Activated T-helper 1 cell treated with anti-CD3 and anti-CD28 coated beads, Interleukin-2, amount 50 U/mL, for 16 hours (primary cell): ENCODE measurements around the gene GUCA1C.

ENCODE experiments used
- DNase-seq, 2 donors: peaks; one replicate each; pipeline ENCODE4 v3.0.0-alpha.2; 2020; ENCODE audit warnings: low read depth in 1 of 2, low spot score in 1 of 2

The GUCA1C gene

GRCh38 chr3:108914774-108915641, 38.7 kb downstream of the GUCA1C start:
- peak; percentile 25 to 27 for DNase-seq

DNA sequence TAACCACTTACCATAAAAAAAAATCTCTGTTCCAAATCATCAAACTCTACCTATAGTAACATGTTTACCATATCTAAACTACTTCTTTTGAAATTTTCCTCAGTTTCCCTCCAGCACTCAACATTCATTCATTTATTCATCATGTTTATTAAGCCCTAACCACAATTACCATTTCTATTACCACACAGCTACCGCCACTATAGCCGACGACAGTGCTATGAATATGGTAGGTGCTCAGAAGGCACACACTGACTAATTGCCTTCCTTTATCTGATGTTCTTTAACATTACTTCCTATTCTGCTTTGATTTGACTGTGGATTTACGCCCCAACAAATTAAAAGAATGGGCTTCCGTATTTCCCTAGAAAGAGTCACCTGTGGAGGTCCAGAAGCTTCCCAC, 43.9 kb downstream of the GUCA1C start:
- no peak for DNase-seq

DNA sequence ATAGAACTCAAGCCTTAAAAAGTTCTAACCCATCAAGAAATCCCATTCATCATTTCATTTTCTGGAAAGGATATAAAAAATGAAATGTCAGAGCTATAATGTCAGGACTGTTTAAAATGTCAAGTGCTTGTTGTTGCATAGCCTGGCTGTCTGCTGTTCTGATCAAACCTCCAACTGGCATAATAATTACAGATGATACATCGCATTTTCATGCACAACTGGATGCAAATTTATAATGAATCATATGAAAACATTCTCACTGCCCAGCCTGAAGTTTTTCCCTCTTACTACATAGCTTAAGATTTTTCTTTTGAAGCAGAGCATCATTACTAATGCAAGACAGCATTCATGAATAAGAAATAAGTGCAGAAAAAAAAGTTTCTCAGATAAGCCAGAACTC, 46.5 kb downstream of the GUCA1C start:
- DNase-seq = no peak

GRCh38 chr3:108899530-108899929, 54.1 kb downstream of the GUCA1C start:
- no peak for DNase-seq

GRCh38 chr3:108897883-108898282, 55.8 kb downstream of the GUCA1C start:
- no peak for DNase-seq

GRCh38 chr3:108894981-108895380, 58.7 kb downstream of the GUCA1C start:
- DNase-seq = no peak

GRCh38 chr3:108891833-108892232, 61.8 kb downstream of the GUCA1C start:
- DNase-seq = no peak

DNA sequence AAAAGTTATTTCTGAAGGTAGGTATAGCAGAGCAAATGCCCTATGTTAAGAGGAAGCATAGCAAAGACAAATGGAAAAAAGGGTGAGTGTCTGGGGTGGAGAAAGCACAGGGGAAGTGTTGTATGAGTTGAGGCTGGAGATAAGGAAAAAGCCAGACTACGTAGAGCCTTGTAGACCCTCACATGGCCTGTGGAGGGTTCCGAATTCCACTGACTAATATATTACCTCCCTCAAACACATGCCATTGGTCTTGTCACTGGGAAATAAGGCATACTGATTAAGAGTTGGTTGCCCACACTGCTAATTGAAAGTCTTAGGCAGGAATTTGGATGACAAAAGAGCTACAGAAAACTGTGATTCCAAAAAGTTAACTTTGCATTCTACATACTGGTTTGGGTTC, 65.9 kb downstream of the GUCA1C start:
- no peak for DNase-seq

DNA sequence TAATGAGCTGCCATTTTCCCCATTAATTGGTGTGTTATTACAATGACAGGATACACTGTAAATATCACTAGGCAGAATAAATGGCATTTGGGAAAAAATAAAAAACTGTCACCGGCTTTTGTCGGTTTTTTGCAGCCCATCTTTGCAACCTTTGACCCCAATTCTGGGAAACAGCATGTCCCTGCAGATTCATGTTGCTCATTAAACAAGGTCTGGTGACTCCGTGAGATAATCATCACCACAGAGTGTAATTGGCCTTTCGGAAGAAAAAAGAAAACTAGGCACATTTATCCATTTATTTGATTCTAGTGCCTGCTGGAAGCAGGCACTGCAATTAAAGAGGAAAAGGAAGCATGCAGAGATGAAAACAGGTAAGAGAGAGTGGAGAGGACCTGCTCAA, 66.6 kb downstream of the GUCA1C start:
- DNase-seq = no peak

GRCh38 chr3:108883373-108883772, 70.3 kb downstream of the GUCA1C start:
- no peak for DNase-seq

GRCh38 chr3:108882762-108883161, 70.9 kb downstream of the GUCA1C start:
- DNase-seq = no peak

DNA sequence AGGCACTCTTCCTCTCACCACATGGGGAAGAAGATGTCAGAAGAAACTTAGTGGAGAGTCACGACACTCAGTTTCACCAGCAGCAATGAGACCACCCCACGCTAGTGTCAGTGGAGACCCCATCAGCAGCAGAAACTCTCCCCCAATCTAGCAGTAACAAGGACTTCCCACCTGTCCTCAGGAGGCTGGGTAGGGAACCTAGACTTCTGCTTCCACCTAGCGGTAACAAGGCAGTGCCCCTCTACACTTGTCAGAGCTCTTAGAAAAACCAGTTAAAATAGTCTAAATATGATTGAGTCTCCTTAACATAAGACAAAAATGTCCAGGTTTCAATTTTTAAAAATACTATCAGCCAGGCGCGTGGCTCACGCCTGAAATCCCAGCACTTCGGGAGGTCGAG, 73.8 kb downstream of the GUCA1C start:
- no peak for DNase-seq

DNA sequence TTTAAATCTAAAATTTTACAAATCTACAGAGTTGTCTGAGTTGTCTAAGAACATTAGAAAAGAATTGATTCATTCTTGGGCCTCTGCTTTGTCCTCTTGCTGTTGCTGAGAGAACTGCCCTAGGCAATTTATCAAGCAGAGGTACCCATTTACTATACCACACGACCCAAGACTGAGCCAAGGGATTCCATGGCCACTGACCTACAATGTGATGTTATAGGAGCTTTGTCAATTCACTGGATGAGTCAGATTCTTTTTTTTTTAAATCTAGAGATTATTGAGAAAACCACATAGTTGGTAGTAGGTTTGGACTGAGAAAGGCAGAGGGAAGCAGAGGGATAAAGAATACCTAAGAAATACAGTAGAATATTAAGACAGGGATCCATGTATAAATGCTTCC, 75.8 kb downstream of the GUCA1C start:
- DNase-seq = no peak

DNA sequence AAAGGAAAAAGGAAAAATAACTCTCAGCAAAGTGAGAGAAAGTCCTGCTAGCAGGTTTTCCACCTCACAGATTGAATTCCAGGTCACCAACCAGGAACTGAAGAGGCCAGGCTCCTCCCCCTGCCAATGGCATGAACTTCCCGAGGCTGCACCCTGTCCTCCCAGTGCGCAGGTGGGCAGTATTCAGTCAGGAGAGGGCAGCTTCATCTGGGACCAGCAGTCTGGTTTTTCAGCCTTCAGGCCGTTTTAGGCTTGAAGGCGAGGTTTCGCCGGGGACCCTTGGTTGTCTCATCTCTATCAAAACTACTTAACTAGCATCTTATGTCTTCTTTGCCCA, 89.9 kb downstream of the GUCA1C start:
- DNase-seq = no peak

DNA sequence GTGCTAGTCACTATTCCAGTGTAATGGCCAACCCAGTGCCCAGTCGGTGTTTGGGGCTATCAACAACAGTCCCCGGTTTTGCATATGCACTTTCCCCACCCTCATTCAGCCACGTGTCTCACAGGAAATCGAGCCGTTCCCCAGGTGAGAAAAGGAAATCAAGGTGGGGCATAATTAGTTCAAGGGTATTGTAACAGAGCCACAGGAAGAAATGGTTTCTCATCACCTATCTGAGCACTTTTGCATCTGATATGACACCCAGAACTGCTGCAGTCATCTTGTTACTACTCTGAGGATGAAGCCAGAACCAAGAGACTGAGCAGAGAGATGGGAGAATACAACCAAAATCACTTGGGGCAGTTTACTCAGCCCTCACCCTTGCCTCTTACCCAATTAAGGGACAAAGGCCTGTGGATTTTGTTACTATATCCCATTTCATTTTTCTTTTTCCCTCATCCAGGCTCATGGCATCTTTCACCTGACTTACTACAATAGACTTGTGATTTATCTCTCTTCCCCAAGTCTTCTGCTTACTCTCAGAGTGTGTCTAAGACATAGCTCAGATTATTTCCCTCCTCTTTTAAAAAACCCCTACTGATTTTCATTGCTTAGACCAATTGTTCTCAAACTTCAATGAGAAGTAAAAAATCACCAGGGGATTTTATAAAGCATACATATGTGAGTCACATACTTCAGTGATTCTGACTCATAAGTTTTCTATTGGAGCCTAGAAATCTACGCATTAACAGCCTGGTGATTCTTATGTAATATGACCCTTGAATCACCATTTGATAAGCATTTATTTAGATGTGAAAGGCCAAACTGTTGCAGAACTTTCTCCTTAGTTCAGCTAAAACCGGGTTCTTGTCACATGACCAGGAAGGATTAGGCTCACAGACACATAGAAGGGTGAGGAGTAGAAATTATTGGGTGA, 90.5 kb downstream of the GUCA1C start:
- DNase-seq = no peak

GRCh38 chr3:108861401-108861800, 92.3 kb downstream of the GUCA1C start:
- DNase-seq = no peak
